Tibial nerve (tissue), 4 donors: ENCODE measurements around the gene RHEX.

ENCODE experiments used
- CTCF ChIP-seq, 5 experiments: fragments of 200-600 bp in 3 of 5; fragments of 450-650 bp in 2 of 5; sonication (generic) in 3 of 5; IDR thresholded peaks; one replicate each; pipeline ENCODE4 v1.5.1; 2016 to 2019; ENCODE audit warnings: antibody characterized with exemption in 5 of 5, mild to moderate bottlenecking in 3 of 5, moderate library complexity in 2 of 5
- EP300 ChIP-seq, 2 donors: sonication (generic); formaldehyde crosslinking; IDR thresholded peaks; one replicate each; pipeline ENCODE4 v1.6.1; 2017; ENCODE audit warnings: antibody characterized with exemption in 2 of 2, mild to moderate bottlenecking in 1 of 2
- POLR2A ChIP-seq, 2 donors: fragments of 450-650 bp; IDR thresholded peaks; one replicate each; pipeline ENCODE4 v1.6.1; 2017; ENCODE audit warnings: antibody characterized with exemption in 2 of 2, mild to moderate bottlenecking in 2 of 2, moderate library complexity in 2 of 2

- TF ChIP-seq EP300 (IDR thresholded peaks at IDR 0.05): no peak
- no peak for TF ChIP-seq POLR2A (IDR thresholded peaks at IDR 0.05)
- no peak for TF ChIP-seq CTCF (IDR thresholded peaks at IDR 0.05)
Observed at GRCh38 chr1:206101351-206102045, 48.5 kb downstream of the RHEX start.
